AG10803 (cell line): Measurements from ENCODE around the gene HPCA.
A peak's percentile ranks its signal among the peaks of the same experiment; 100 is the strongest.

ENCODE experiments used
- DNase-seq: peaks from one replicate; pipeline ENCODE4 v3.0.0; 2010; ENCODE audit warnings: low read depth
- H3K4me3 ChIP-seq: 2 replicates; pipeline ENCODE4 v1.5.1; 2011; ENCODE audit warnings: mild to moderate bottlenecking, low read length, control low read depth
- CTCF ChIP-seq: conservative IDR thresholded peaks from 2 replicates; pipeline ENCODE4 v1.5.1; 2011; ENCODE audit warnings: mild to moderate bottlenecking, low read length, control low read depth, inconsistent platforms

Gene HPCA

GRCh38 chr1:32937061-32937460, 50.8 kb downstream of the HPCA start:
- H3K4me3 ChIP-seq, result no peak overlapping the region
- TF ChIP-seq CTCF, result no peak
- no peak for DNase-seq

- no peak for TF ChIP-seq CTCF
- H3K4me3 ChIP-seq, result no peak overlapping the region
- peak; percentile 87 for DNase-seq
Measured at GRCh38 chr1:32939655-32940371, 53.5 kb downstream of the HPCA start.

- TF ChIP-seq CTCF, result no peak
- DNase-seq, result no peak
- H3K4me3 ChIP-seq, result no peak overlapping the region
Measured at GRCh38 chr1:32944180-32944579, 57.9 kb downstream of the HPCA start.
